Measurements from ENCODE around the gene ATP8B4. TPM values are rescaled to one million over a fixed set of nuclear protein-coding genes. Genes with fewer than 3 reads are reported as not detected.

ATP8B4 gene
- total and polyA plus RNA-seq, 2 experiments from 2014 or later = 0.89 to 1.5 TPM

DNA sequence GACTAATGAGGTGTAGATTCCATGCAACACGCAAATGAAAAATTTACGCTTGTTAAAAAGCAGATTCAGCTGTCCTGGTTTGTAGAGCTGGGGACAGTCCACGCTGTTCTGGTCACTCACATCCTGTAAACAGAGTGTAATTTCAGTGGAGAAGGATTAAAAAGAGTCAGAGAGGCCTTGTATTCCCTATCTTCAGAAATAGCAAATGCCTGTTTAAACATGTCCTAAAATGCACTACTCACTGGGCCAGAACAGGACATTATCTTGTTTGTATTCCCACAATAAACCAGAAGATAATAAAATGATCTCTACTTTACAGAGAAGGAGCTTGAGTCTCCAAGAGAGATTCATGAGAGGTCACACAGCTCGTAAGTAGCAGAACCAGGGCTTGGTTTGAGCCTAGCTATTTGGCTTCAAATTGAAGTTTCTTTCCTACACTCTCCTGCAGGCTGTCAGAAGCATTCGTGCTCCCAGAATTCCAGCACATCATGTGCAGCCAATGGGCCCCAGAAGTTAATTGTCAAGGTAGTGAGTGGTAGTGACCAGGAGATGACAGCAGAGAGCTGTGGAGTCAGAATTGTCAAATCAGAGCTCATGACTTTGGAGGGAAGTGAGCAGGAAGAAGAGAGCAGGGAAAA lies 242.5 kb downstream of the ATP8B4 start:
- no peak for TF ChIP-seq EZH2 (IDR thresholded peaks at IDR 0.05; ENCODE audit: insufficient read depth, poor library complexity, severe bottlenecking)
- no peak for TF ChIP-seq EZH2phosphoT487 (IDR thresholded peaks at IDR 0.05; ENCODE audit: insufficient read depth, low read depth)
- WGBS, 2 experiments (ENCODE audit: low coverage in 1 of 2, low lambda C conversion rate in 2 of 2, missing lambda C conversion rate in 2 of 2) = 81 to 83% methylated on average over 5 of the region's 5 CpGs
- Histone ChIP-seq H3K4me1 (ENCODE audit: insufficient read depth) (peaks cover 28% of the 10 kb centered on the region), H3K79me2 (ENCODE audit: insufficient read depth) (no peaks in the 10 kb centered on the region), H3K9ac (peak overlapping the region; percentile 59), H3K27me3 (replicated peaks; ENCODE audit: insufficient read depth) (no peaks in the 10 kb centered on the region), H3K27ac (peak overlapping the region; percentile 87), H3K4me2 (ENCODE audit: unreplicated experiment) (peak overlapping the region; percentile 10), H2AFZ (no peak overlapping the region; the same call in 1 of the 2 replicates), H3K9me3 (ENCODE audit: low read depth) (no peaks in the 10 kb centered on the region), H3K4me3 (no peak overlapping the region), H4K20me1 (ENCODE audit: insufficient read depth) (no peaks in the 10 kb centered on the region), H3K36me3 (ENCODE audit: low read depth) (no peaks in the 10 kb centered on the region), H3F3A (ENCODE audit: insufficient read depth) (peaks cover 28% of the 10 kb centered on the region), H3K9me2 (ENCODE audit: insufficient read depth) (no peaks in the 10 kb centered on the region)
- DNase-seq = peak; percentile 10
- in situ Hi-C loops (cut with MboI) = no loop called here

DNA sequence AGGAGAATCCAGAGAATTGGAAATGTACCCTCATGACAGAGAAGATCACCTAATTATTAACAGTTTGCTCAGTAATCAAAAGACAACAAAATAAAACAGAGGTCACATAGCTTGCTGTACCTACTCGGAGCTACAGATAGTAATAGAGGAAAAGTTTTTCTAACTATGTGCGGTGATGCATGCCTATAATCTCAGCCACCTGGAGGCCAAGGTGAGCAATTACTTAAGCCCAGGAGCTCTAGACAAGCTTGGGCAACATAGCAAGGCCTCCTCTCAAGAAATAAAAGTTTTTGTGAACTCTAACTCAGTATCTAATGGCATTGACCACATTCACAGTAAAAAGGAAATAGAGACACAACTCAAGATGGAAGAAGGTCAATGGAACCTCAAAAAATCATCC lies 243.6 kb downstream of the ATP8B4 start:
- Histone ChIP-seq H3K27me3 (replicated peaks; ENCODE audit: insufficient read depth) (no peaks in the 10 kb centered on the region), H3K79me2 (ENCODE audit: insufficient read depth) (no peaks in the 10 kb centered on the region), H4K20me1 (ENCODE audit: insufficient read depth) (no peaks in the 10 kb centered on the region), H3K27ac (no peak overlapping the region), H3K9ac (no peak overlapping the region), H3K9me2 (ENCODE audit: insufficient read depth) (no peaks in the 10 kb centered on the region), H3K36me3 (ENCODE audit: low read depth) (no peaks in the 10 kb centered on the region), H2AFZ (no peak overlapping the region), H3K4me1 (ENCODE audit: insufficient read depth) (peaks cover 28% of the 10 kb centered on the region), H3K9me3 (ENCODE audit: low read depth) (no peaks in the 10 kb centered on the region), H3K4me3 (no peak overlapping the region), H3K4me2 (ENCODE audit: unreplicated experiment) (no peak overlapping the region), H3F3A (ENCODE audit: insufficient read depth) (peaks cover 28% of the 10 kb centered on the region)
- 98 to 100% methylated on average over 2 of the region's 2 CpGs for WGBS, 2 experiments (ENCODE audit: low coverage in 1 of 2, low lambda C conversion rate in 2 of 2, missing lambda C conversion rate in 2 of 2)
- DNase-seq = no peak
- TF ChIP-seq EZH2 (IDR thresholded peaks at IDR 0.05; ENCODE audit: insufficient read depth, poor library complexity, severe bottlenecking) (no peak), EZH2phosphoT487 (IDR thresholded peaks at IDR 0.05; ENCODE audit: insufficient read depth, low read depth) (no peak)
- in situ Hi-C loops (cut with MboI) = no loop called here

DNA sequence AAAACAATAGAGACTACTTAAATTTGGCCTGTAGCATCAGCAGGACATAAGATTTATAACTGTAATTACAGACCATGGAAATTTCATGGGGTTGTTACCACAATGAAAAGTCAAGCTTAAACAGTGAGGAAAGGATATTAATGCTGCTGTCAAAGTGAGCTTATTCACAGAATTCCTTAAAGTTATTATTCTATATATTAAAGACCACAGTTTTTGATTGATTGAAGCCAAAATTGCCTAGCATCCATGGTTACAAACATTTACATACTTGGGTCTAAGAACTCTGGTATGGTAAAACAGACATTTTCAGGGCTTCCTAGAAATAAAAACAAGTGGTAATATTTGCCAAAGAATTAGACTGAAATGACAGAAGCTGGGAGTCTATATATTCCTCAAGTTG lies 248.6 kb downstream of the ATP8B4 start:
- Histone ChIP-seq H3K27ac (no peak overlapping the region), H3K9ac (no peak overlapping the region), H3K4me1 (ENCODE audit: insufficient read depth) (peaks cover 10% of the 10 kb centered on the region), H3K27me3 (replicated peaks; ENCODE audit: insufficient read depth) (no peaks in the 10 kb centered on the region), H3K9me3 (ENCODE audit: low read depth) (no peaks in the 10 kb centered on the region), H3F3A (ENCODE audit: insufficient read depth) (peaks cover 12% of the 10 kb centered on the region), H3K79me2 (ENCODE audit: insufficient read depth) (no peaks in the 10 kb centered on the region), H2AFZ (no peak overlapping the region), H4K20me1 (ENCODE audit: insufficient read depth) (no peaks in the 10 kb centered on the region), H3K36me3 (ENCODE audit: low read depth) (no peaks in the 10 kb centered on the region), H3K9me2 (ENCODE audit: insufficient read depth) (no peaks in the 10 kb centered on the region), H3K4me3 (no peak overlapping the region), H3K4me2 (ENCODE audit: unreplicated experiment) (no peak overlapping the region)
- in situ Hi-C loops (cut with MboI) = no loop called here
- TF ChIP-seq EZH2phosphoT487 (IDR thresholded peaks at IDR 0.05; ENCODE audit: insufficient read depth, low read depth) (no peak), EZH2 (IDR thresholded peaks at IDR 0.05; ENCODE audit: insufficient read depth, poor library complexity, severe bottlenecking) (no peak)
- DNase-seq = no peak

DNA sequence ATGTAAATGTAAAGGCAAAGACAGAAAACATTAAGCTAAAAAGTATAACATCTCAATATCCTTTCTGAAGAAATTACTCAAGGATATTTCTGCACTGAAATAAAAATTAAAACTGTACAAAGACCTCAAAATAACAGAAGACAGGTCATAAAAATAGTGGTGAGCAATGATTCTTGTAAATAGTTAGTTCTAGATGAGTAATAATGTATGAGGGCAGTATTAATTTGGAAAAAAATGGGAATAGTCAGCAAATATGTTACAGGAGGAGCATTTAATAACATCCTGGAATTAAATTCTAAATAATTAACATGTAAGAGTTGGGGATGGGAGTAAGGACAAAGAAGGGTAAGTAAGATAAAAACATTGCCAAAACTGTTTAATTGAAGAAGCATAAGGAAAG lies 250.7 kb downstream of the ATP8B4 start:
- Histone ChIP-seq H3K27ac (peak overlapping the region; percentile 3; the same call in 1 of the 2 replicates), H3K9ac (no peak overlapping the region), H3K9me2 (ENCODE audit: insufficient read depth) (no peaks in the 10 kb centered on the region), H3F3A (ENCODE audit: insufficient read depth) (peaks cover 27% of the 10 kb centered on the region), H4K20me1 (ENCODE audit: insufficient read depth) (no peaks in the 10 kb centered on the region), H3K4me2 (ENCODE audit: unreplicated experiment) (peak overlapping the region; percentile 40), H3K27me3 (replicated peaks; ENCODE audit: insufficient read depth) (no peaks in the 10 kb centered on the region), H2AFZ (no peak overlapping the region), H3K4me1 (ENCODE audit: insufficient read depth) (peaks cover 27% of the 10 kb centered on the region), H3K9me3 (ENCODE audit: low read depth) (no peaks in the 10 kb centered on the region), H3K79me2 (ENCODE audit: insufficient read depth) (no peaks in the 10 kb centered on the region), H3K36me3 (ENCODE audit: low read depth) (no peaks in the 10 kb centered on the region), H3K4me3 (no peak overlapping the region)
- peak; percentile 42 for DNase-seq
- in situ Hi-C loops (cut with MboI) = no loop called here
- TF ChIP-seq EZH2phosphoT487 (IDR thresholded peaks at IDR 0.05; ENCODE audit: insufficient read depth, low read depth) (0 out of 2 replicates have a peak, but pooled peaks have one; percentile 49), EZH2 (IDR thresholded peaks at IDR 0.05; ENCODE audit: insufficient read depth, poor library complexity, severe bottlenecking) (no peak)

All from GM23248 (cell line).